ENCODE measurements around the gene CAMK1D. TPM values are rescaled to one million over a fixed set of nuclear protein-coding genes. Genes with fewer than 3 reads are reported as not detected.
A peak's percentile ranks its signal among the peaks of the same experiment; 100 is the strongest.

The CAMK1D gene
- total and polyA plus RNA-seq, 8 donors, result 1.4 to 26.9 (median 3.9) TPM

DNA sequence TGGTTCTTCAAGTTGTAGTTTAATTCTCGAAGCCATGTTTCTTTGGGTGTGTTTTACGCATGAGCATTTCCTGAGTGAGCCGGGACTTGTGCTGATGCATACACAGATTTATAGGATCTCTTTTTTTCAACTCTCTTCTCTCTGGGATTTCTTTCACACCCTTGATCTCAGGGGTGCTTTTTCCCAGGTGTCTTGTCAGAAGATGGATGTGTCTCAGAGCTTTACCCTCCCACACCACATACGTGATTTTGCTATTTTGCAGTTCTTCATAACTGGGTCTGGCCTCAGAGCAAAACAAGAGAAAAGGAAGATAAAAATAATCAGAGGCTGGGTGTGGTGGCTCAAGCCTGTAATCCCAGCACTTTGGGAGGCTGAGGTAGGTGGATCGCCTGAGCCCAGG, 177.0 kb downstream of the CAMK1D start:
- no peak for TF ChIP-seq POLR2AphosphoS5 (IDR thresholded peaks at IDR 0.05)
- TF ChIP-seq, protein P1, sequence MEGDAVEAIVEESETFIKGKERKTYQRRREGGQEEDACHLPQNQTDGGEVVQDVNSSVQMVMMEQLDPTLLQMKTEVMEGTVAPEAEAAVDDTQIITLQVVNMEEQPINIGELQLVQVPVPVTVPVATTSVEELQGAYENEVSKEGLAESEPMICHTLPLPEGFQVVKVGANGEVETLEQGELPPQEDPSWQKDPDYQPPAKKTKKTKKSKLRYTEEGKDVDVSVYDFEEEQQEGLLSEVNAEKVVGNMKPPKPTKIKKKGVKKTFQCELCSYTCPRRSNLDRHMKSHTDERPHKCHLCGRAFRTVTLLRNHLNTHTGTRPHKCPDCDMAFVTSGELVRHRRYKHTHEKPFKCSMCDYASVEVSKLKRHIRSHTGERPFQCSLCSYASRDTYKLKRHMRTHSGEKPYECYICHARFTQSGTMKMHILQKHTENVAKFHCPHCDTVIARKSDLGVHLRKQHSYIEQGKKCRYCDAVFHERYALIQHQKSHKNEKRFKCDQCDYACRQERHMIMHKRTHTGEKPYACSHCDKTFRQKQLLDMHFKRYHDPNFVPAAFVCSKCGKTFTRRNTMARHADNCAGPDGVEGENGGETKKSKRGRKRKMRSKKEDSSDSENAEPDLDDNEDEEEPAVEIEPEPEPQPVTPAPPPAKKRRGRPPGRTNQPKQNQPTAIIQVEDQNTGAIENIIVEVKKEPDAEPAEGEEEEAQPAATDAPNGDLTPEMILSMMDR (IDR thresholded peaks at IDR 0.05), result no peak
- TF ChIP-seq POLR2A (IDR thresholded peaks at IDR 0.05), result no peak
- no peak for TF ChIP-seq EP300 (IDR thresholded peaks at IDR 0.05)
- H3K9me3 ChIP-seq, result no peaks in the 10 kb centered on the region
- H3K4me3 ChIP-seq, result no peak overlapping the region
- WGBS, 5 donors, result 90 to 97% (median 92%) methylated on average over 5 of the region's 5 CpGs
- H3K4me1 ChIP-seq, result peaks cover 0 to 17% (median 0%) of the 10 kb centered on the region in 4 donors
- no peaks in the 10 kb centered on the region for H3K27me3 ChIP-seq
- no peak for DNase-seq
- H3K36me3 ChIP-seq, result no peaks in the 10 kb centered on the region
- no peak overlapping the region for H3K27ac ChIP-seq
- intact Hi-C loops (cut with DNase I; ENCODE audit: low total_unique reads), result no loop called here

DNA sequence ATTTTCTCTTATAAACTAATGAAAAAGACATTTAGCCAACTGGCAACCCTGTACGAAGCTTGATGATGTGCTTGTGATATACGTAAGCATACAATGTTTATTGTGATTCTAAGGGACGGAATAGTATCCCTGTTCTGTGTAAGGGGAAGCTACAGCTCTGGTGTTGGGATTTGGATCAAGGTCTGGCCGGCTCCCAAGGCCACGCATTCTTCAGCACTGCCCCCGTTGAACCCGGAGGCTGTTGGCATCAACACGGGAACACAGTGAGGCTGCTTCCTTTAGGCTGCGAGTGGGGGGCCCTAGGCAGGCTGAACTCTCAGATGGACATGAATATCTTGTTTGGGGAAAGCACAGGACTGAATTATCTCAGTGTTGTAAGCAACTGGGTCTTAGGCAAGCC, 180.6 kb downstream of the CAMK1D start:
- Histone ChIP-seq H3K27me3 (no peaks in the 10 kb centered on the region), H3K27ac (peak overlapping the region in 1 of 5 donors; percentile 47), H3K4me1 (peaks cover 0 to 16% (median 0%) of the 10 kb centered on the region in 4 donors), H3K9me3 (no peaks in the 10 kb centered on the region), H3K36me3 (no peaks in the 10 kb centered on the region), H3K4me3 (no peak overlapping the region)
- 61 to 94% (median 84%) methylated on average over 9 of the region's 9 CpGs for WGBS, 5 donors
- DNase-seq, result peak in 1 of 2 donors; percentile 33
- intact Hi-C loops (cut with DNase I; ENCODE audit: low total_unique reads), result no loop called here
- no peak for TF ChIP-seq POLR2AphosphoS5 (IDR thresholded peaks at IDR 0.05)
- no peak for TF ChIP-seq EP300 (IDR thresholded peaks at IDR 0.05)
- no peak for TF ChIP-seq POLR2A (IDR thresholded peaks at IDR 0.05)
- TF ChIP-seq, protein P1 (IDR thresholded peaks at IDR 0.05), result no peak

DNA sequence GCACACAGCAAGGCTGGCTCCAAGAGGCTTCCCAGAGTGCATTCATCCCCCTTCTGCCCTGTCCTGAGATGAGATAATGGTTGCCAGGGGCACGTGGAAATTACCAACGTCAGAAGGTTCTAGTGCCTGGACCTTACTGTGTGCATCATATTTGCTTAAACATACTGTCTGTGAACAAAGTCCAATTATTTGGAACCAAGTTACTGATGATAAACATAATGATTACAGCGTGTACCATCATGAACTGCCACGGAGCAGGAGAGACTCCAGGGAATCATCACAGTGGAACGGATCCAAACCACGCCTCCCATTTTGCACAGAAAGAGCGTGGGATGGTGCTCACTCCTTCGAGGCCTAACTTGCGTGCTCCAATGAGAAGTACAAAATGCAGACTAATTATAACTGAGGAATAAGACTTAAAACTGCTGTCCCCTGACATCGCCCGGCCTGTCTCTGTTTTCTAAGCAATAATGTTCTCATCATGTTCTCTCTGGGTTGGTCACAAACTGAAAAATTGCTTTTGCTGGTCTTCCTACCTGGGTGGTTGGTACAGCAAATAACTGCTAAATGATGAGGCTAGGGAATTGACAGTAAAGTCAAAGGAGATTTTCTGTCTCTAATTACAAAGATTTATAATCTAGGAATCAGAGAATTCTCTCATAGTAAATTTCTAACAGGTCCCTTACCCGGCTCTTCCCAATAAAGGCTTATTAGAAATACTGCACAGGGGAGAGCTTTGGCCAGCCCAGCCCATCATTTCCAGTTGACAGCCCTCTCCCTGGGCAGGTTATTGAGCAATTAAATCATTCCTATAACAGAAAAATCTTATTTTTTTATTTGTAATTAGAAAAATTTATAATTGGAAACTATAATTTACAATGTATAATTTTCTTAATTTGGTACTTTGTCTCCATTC, 182.2 kb downstream of the CAMK1D start:
- 65 to 75% (median 68%) methylated on average over 12 of the region's 12 CpGs for WGBS, 5 donors
- Histone ChIP-seq H3K4me3 (no peak overlapping the region), H3K27ac (peak overlapping the region in 1 of 5 donors; percentile 47), H3K9me3 (no peaks in the 10 kb centered on the region), H3K4me1 (peaks cover 0 to 16% (median 0%) of the 10 kb centered on the region in 4 donors), H3K36me3 (no peaks in the 10 kb centered on the region), H3K27me3 (no peaks in the 10 kb centered on the region)
- DNase-seq, result peak in 1 of 2 donors; percentile 57
- TF ChIP-seq POLR2A (IDR thresholded peaks at IDR 0.05) (no peak), POLR2AphosphoS5 (IDR thresholded peaks at IDR 0.05) (no peak), EP300 (IDR thresholded peaks at IDR 0.05) (no peak)
- TF ChIP-seq, protein P1 (IDR thresholded peaks at IDR 0.05), result no peak
- intact Hi-C loops (cut with DNase I; ENCODE audit: low total_unique reads), result no loop called here

DNA sequence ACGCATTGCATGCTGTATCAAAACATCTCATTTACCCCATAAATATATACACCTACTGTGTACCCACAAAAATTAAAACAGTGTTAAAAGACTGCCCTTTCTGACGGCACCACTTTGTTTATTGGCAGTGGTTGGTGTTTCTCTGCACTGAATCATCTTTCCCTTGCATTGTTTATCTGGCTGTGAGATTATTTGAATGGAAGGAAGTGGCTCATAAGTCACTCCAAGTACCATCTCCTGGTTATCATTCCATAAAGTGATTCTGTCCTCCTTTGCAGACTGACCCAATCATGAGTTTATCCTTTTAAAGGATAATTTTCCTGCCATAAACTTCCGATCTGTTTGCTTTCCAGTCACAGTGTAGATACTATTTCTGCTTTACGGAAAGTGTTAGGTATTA, 183.8 kb downstream of the CAMK1D start:
- Histone ChIP-seq H3K27ac (no peak overlapping the region), H3K4me1 (peaks cover 0 to 14% (median 0%) of the 10 kb centered on the region in 4 donors), H3K36me3 (no peaks in the 10 kb centered on the region), H3K9me3 (no peaks in the 10 kb centered on the region), H3K4me3 (no peak overlapping the region), H3K27me3 (no peaks in the 10 kb centered on the region)
- WGBS, 5 donors, result 80 to 86% (median 82%) methylated on average over 4 of the region's 4 CpGs
- TF ChIP-seq EP300 (IDR thresholded peaks at IDR 0.05) (no peak), POLR2A (IDR thresholded peaks at IDR 0.05) (no peak), POLR2AphosphoS5 (IDR thresholded peaks at IDR 0.05) (no peak)
- TF ChIP-seq, protein P1 (IDR thresholded peaks at IDR 0.05), result no peak
- intact Hi-C loops (cut with DNase I; ENCODE audit: low total_unique reads), result no loop called here
- DNase-seq, result no peak

Data from stomach (tissue), 9 donors.